ENCODE data around the gene SRBD1. TPM values are rescaled to one million over a fixed set of nuclear protein-coding genes. Genes with fewer than 3 reads are reported as not detected.

The SRBD1 gene
- total and polyA plus RNA-seq, 2 experiments from 2014 or later = 10.6 to 13.7 TPM

GRCh38 chr2:45612731-45613130 lies 1.7 kb upstream of the SRBD1 start:
- Histone ChIP-seq H3K36me3 (no peaks in the 10 kb centered on the region), H3K27ac (no peak overlapping the region), H3K4me3 (no peak overlapping the region), H3K9me3 (ENCODE audit: low read depth) (no peaks in the 10 kb centered on the region), H3K27me3 (no peaks in the 10 kb centered on the region), H3K4me1 (ENCODE audit: low read depth) (peaks cover 12% of the 10 kb centered on the region)
- peak in 1 of 2 donors; percentile 73 for DNase-seq (ENCODE audit: low read depth in 1 of 2, low spot score in 1 of 2)
- no peak for TF ChIP-seq CTCF (IDR thresholded peaks at IDR 0.05; ENCODE audit: low read depth, low read length)

GRCh38 chr2:45612285-45612684 lies 1.2 kb upstream of the SRBD1 start:
- Histone ChIP-seq H3K27me3 (no peaks in the 10 kb centered on the region), H3K36me3 (no peaks in the 10 kb centered on the region), H3K9me3 (ENCODE audit: low read depth) (no peaks in the 10 kb centered on the region), H3K27ac (no peak overlapping the region), H3K4me1 (ENCODE audit: low read depth) (peaks cover 12% of the 10 kb centered on the region), H3K4me3 (no peak overlapping the region)
- no peak for TF ChIP-seq CTCF (IDR thresholded peaks at IDR 0.05; ENCODE audit: low read depth, low read length)
- no peak for DNase-seq (ENCODE audit: low read depth in 1 of 2, low spot score in 1 of 2)

DNA sequence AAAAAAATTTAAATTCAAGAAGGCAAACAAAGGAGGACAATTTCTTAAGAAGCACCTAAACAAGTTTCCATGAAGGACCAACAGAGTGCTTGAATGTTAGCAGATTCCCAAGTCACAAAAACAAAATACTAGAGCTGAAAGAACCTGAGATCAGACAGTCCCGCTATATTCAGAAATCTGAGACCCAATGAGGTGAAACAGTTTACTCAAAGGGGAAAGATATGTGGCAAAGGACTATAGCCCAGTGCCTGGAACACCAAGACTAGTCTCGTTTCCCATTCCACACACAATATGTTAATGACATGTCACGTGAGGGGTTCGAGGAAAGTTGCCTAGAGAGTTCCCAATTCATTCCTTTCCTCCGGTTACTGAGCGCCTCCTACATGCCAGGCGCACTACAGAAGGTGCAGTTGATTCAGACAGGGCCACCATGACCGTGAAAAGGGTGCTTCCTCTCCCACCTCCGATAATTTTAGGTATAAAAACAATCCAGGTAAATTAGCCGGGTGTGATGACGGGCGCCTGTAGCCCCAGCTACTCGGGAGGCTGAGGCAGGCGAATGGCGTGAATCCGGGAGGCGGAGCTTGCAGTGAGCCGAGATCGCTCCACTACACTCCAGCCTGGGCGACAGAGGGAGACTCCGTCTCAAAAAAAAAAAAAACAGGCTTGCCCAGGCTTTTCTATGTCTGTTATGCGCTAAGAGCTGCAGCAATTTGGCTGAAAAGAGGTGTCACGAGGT lies 617 bp downstream of the SRBD1 start:
- DNase-seq (ENCODE audit: low read depth in 1 of 2, low spot score in 1 of 2) = peak; percentile 73 to 80
- TF ChIP-seq CTCF (IDR thresholded peaks at IDR 0.05; ENCODE audit: low read depth, low read length) = peak; percentile 44
- Histone ChIP-seq H3K27me3 (no peaks in the 10 kb centered on the region), H3K9me3 (ENCODE audit: low read depth) (no peaks in the 10 kb centered on the region), H3K4me3 (peak overlapping the region; percentile 97), H3K4me1 (ENCODE audit: low read depth) (peaks cover 12% of the 10 kb centered on the region), H3K36me3 (no peaks in the 10 kb centered on the region), H3K27ac (peak overlapping the region; percentile 97)

- TF ChIP-seq CTCF (IDR thresholded peaks at IDR 0.05; ENCODE audit: low read depth, low read length) = peak; percentile 59
- H3K27ac ChIP-seq = no peak overlapping the region
These were observed 3.4 kb downstream of the SRBD1 start for GRCh38 chr2:45607701-45608100.

GRCh38 chr2:45606796-45607195 lies 4.3 kb downstream of the SRBD1 start:
- Histone ChIP-seq H3K9me3 (ENCODE audit: low read depth) (no peaks in the 10 kb centered on the region), H3K27ac (no peak overlapping the region), H3K4me3 (no peak overlapping the region), H3K4me1 (ENCODE audit: low read depth) (peaks cover 10% of the 10 kb centered on the region), H3K36me3 (peaks cover 9% of the 10 kb centered on the region), H3K27me3 (no peaks in the 10 kb centered on the region)
- no peak for TF ChIP-seq CTCF (IDR thresholded peaks at IDR 0.05; ENCODE audit: low read depth, low read length)
- DNase-seq (ENCODE audit: low read depth in 1 of 2, low spot score in 1 of 2) = no peak

More at GRCh38 chr2:45607701-45608100, 3.4 kb downstream of the SRBD1 start:
- peaks cover 12% of the 10 kb centered on the region for H3K4me1 ChIP-seq (ENCODE audit: low read depth)
- DNase-seq (ENCODE audit: low read depth in 1 of 2, low spot score in 1 of 2) = peak; percentile 44 to 53
- H3K27me3 ChIP-seq = no peaks in the 10 kb centered on the region
- H3K36me3 ChIP-seq = peaks cover 9% of the 10 kb centered on the region
- H3K4me3 ChIP-seq = no peak overlapping the region
- H3K9me3 ChIP-seq (ENCODE audit: low read depth) = no peaks in the 10 kb centered on the region
